Transverse colon (tissue), 4 donors: ENCODE results near the gene TMEM171.
A peak's percentile ranks its signal among the peaks of the same experiment; 100 is the strongest.

Experiments used
- POLR2AphosphoS5 ChIP-seq, 3 donors: sonication (generic); formaldehyde crosslinking; IDR thresholded peaks; one replicate each; pipeline ENCODE4 v1.6.1; 2016; ENCODE audit warnings: antibody characterized with exemption in 3 of 3
- TF ChIP-seq, protein P1 (sequence below), 5 experiments: fragments of 200-600 bp in 3 of 5; fragments of 450-650 bp in 2 of 5; sonication (generic) in 3 of 5; IDR thresholded peaks; 1 replicate in 2 of 5; 2 replicates in 3 of 5; pipeline ENCODE4 v1.5.1; 2016 to 2017; ENCODE audit warnings: antibody characterized with exemption in 5 of 5, inconsistent platforms in 3 of 5, mild to moderate bottlenecking in 2 of 5, moderate library complexity in 1 of 5

DNA sequence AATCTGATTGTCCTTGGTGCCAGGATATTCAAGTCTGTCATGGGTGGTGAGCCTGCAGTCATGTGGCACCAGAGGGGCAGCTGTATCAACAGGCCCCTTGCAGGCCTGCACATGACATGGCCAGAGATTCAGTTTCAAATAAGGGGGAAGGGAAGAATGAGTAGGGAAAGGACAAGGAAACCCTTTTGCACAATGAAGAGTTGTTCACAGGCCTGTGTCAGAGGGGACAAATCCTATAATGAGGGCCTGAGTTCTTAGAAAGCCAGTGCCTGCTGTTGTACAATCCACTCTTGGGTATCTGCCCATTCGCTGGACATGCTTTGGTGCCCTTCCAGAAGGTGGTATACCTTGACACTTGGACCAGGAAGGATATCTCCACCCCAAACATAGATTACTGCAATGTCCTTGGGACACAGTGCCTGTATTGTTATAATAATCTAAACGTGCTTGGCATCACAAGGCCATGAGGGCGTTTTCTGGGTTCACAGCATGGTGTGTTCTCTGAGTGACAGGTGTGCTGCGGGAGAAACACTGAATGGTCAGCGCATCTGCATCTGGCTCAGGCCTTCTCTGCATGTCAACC is 1.9 kb upstream of the TMEM171 start:
- TF ChIP-seq POLR2AphosphoS5 (IDR thresholded peaks at IDR 0.05) = peak; percentile 12 to 79 (median 55)
- TF ChIP-seq, protein P1, sequence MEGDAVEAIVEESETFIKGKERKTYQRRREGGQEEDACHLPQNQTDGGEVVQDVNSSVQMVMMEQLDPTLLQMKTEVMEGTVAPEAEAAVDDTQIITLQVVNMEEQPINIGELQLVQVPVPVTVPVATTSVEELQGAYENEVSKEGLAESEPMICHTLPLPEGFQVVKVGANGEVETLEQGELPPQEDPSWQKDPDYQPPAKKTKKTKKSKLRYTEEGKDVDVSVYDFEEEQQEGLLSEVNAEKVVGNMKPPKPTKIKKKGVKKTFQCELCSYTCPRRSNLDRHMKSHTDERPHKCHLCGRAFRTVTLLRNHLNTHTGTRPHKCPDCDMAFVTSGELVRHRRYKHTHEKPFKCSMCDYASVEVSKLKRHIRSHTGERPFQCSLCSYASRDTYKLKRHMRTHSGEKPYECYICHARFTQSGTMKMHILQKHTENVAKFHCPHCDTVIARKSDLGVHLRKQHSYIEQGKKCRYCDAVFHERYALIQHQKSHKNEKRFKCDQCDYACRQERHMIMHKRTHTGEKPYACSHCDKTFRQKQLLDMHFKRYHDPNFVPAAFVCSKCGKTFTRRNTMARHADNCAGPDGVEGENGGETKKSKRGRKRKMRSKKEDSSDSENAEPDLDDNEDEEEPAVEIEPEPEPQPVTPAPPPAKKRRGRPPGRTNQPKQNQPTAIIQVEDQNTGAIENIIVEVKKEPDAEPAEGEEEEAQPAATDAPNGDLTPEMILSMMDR (IDR thresholded peaks at IDR 0.05) = no peak
